ENCODE data around the gene ARNT2. TPM values are rescaled to one million over a fixed set of nuclear protein-coding genes. Genes with fewer than 3 reads are reported as not detected.

ARNT2 gene
- total RNA-seq, 1 donor from 2014 or later: 3.6 TPM

- intact Hi-C loops (cut with micrococcal nuclease): no loop called here
- H3K9me3 ChIP-seq (replicated peaks): no peaks in the 10 kb centered on the region
Observed at GRCh38 chr15:80416702-80417101, 12.5 kb downstream of the ARNT2 start.

DNA sequence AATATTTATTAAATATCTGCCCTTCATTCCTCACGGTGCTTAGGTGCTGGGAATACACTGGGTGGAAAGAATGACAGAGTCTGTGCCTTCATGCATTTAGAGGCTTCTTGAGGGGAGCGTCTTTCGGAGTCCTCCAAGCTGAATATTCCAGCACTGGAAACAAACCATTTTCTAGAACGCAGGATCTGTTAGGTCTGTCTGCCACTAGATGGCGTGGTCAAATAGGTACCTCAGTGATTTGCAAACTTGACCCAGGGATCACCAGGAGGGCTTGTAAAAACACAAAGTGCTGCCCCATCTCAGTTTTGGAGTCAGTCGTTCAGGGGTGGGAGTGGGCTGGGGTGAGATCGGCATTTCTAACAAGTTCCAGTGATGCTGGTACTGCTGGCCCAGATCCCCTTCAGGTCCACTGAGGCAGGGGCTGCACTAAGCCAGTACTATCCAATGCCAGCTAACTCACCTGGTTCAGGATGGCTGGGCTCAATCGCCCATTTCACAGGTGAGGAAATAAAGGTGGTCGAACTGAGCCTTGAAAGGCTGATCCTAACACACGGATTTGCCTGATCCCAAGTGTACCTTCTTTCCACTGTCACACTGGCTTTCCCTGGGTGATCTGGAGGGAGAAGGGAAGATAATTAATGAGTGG is 14.8 kb downstream of the ARNT2 start:
- H3K9me3 ChIP-seq (replicated peaks): no peaks in the 10 kb centered on the region
- no peak overlapping the region for H3K27ac ChIP-seq (replicated peaks)
- H3K27me3 ChIP-seq (ENCODE audit: low read depth): peaks cover 22% of the 10 kb centered on the region
- TF ChIP-seq, protein P1, sequence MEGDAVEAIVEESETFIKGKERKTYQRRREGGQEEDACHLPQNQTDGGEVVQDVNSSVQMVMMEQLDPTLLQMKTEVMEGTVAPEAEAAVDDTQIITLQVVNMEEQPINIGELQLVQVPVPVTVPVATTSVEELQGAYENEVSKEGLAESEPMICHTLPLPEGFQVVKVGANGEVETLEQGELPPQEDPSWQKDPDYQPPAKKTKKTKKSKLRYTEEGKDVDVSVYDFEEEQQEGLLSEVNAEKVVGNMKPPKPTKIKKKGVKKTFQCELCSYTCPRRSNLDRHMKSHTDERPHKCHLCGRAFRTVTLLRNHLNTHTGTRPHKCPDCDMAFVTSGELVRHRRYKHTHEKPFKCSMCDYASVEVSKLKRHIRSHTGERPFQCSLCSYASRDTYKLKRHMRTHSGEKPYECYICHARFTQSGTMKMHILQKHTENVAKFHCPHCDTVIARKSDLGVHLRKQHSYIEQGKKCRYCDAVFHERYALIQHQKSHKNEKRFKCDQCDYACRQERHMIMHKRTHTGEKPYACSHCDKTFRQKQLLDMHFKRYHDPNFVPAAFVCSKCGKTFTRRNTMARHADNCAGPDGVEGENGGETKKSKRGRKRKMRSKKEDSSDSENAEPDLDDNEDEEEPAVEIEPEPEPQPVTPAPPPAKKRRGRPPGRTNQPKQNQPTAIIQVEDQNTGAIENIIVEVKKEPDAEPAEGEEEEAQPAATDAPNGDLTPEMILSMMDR (IDR thresholded peaks at IDR 0.05; ENCODE audit: borderline replicate concordance): peak; percentile 62
- H3K4me3 ChIP-seq: no peak overlapping the region
- H3K36me3 ChIP-seq: no peaks in the 10 kb centered on the region
- no peak for DNase-seq
- no peaks in the 10 kb centered on the region for H3K4me1 ChIP-seq
- intact Hi-C loops (cut with micrococcal nuclease): no loop called here

More at GRCh38 chr15:80416702-80417101, 12.5 kb downstream of the ARNT2 start:
- H3K36me3 ChIP-seq: no peaks in the 10 kb centered on the region
- H3K27me3 ChIP-seq (ENCODE audit: low read depth): peaks cover 22% of the 10 kb centered on the region
- TF ChIP-seq, protein P1 (IDR thresholded peaks at IDR 0.05; ENCODE audit: borderline replicate concordance): no peak
- H3K27ac ChIP-seq (replicated peaks): no peak overlapping the region
- DNase-seq: no peak
- H3K4me3 ChIP-seq: no peak overlapping the region
- H3K4me1 ChIP-seq: no peaks in the 10 kb centered on the region

DNA sequence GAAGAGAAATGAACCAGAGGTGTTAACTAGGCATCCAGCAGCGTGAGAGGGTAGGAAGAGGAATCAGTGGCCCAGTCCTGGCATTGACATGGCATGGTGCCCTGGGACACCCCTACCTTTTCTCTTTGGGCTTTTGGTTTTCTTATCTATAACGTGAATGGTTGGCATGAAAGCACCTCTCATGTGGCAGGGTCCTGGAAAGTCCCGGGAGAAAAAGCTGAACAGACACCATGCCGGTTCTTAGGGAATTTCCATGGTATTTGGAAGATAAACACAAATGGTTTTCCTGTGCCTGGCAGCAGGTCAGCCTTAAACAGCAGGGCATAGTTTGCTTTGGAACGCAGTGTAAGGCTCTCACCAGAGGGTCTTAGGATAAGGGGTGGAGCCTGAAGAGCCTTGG is 15.4 kb downstream of the ARNT2 start:
- Histone ChIP-seq H3K4me1 (no peaks in the 10 kb centered on the region), H3K36me3 (no peaks in the 10 kb centered on the region)
- TF ChIP-seq, protein P1 (IDR thresholded peaks at IDR 0.05; ENCODE audit: borderline replicate concordance): no peak

GRCh38 chr15:80420658-80421057 is 16.5 kb downstream of the ARNT2 start:
- DNase-seq: no peak
- Histone ChIP-seq H3K9me3 (replicated peaks) (no peaks in the 10 kb centered on the region), H3K4me1 (no peaks in the 10 kb centered on the region), H3K36me3 (no peaks in the 10 kb centered on the region), H3K4me3 (no peak overlapping the region), H3K27ac (replicated peaks) (no peak overlapping the region), H3K27me3 (ENCODE audit: low read depth) (peaks cover 22% of the 10 kb centered on the region)
- TF ChIP-seq, protein P1 (IDR thresholded peaks at IDR 0.05; ENCODE audit: borderline replicate concordance): no peak
- intact Hi-C loops (cut with micrococcal nuclease): no loop called here

More for the DNA sequence above, 15.4 kb downstream of the ARNT2 start:
- Histone ChIP-seq H3K27ac (replicated peaks) (no peak overlapping the region), H3K9me3 (replicated peaks) (no peaks in the 10 kb centered on the region), H3K27me3 (ENCODE audit: low read depth) (peaks cover 22% of the 10 kb centered on the region), H3K4me3 (no peak overlapping the region)
- DNase-seq: no peak
- intact Hi-C loops (cut with micrococcal nuclease): no loop called here

DNA sequence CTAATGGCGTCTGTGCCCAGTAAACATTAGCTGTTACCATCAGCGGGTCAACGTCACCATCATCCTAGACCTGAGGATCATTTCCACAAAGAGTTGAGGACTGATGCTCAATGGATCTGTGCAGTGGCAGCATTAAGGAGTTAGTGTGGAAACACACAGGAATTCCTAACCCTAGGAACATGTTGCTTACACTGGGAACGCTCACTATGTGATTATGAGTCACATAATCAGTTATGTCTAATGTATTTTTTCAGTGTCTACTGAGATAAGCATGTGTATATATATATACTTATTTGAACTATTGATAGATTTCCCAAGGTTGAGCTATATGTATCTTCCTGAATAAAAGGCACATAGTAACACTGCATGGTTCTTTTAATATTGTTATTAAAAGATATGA is 19.0 kb downstream of the ARNT2 start:
- H3K27me3 ChIP-seq (ENCODE audit: low read depth): peaks cover 13% of the 10 kb centered on the region
- no peaks in the 10 kb centered on the region for H3K36me3 ChIP-seq
- H3K27ac ChIP-seq (replicated peaks): no peak overlapping the region
- intact Hi-C loops (cut with micrococcal nuclease): no loop called here
- no peaks in the 10 kb centered on the region for H3K9me3 ChIP-seq (replicated peaks)
- no peak overlapping the region for H3K4me3 ChIP-seq
- H3K4me1 ChIP-seq: no peaks in the 10 kb centered on the region
- no peak for DNase-seq
- TF ChIP-seq, protein P1 (IDR thresholded peaks at IDR 0.05; ENCODE audit: borderline replicate concordance): no peak

All from left ventricle myocardium inferior (tissue), 1 donor.